CD14-positive monocyte (primary cell): ENCODE measurements around the gene LSM10. TPM values are rescaled to one million over a fixed set of nuclear protein-coding genes. Genes with fewer than 3 reads are reported as not detected.

Experiments used
- DNase-seq, 3 donors: peaks; one replicate each; pipeline ENCODE4 v3.0.0-alpha.2; 2011 to 2022
- H2AFZ ChIP-seq: 2 replicates; pipeline ENCODE4 v1.6.0; 2012; ENCODE audit warnings: mild to moderate bottlenecking, low read depth, low read length, inconsistent platforms; ENCODE audit not compliant: insufficient read depth, poor library complexity, severe bottlenecking
- H3K27ac ChIP-seq, 2 donors: 1 replicate in 1 of 2; 2 replicates in 1 of 2; pipeline ENCODE4 v1.5.1; 2012 to 2013; ENCODE audit warnings: low read length in 2 of 2, control low read depth in 1 of 2, inconsistent platforms in 1 of 2, low read depth in 1 of 2, mild to moderate bottlenecking in 1 of 2
- H3K27me3 ChIP-seq, 2 donors: one replicate each; pipeline versions ENCODE4 v1.6.0 to v1.6.1; 2011 to 2013; ENCODE audit warnings: low read length in 2 of 2; ENCODE audit not compliant: control insufficient read depth in 2 of 2, insufficient read depth in 2 of 2
- H3K36me3 ChIP-seq, 2 donors: replicated peaks in 1 of 2; 1 replicate in 1 of 2; 2 replicates in 1 of 2; pipeline versions ENCODE4 v1.5.1 to v1.6.1; 2012 to 2013; ENCODE audit warnings: low read length in 2 of 2, control low read depth in 1 of 2, inconsistent platforms in 1 of 2, mild to moderate bottlenecking in 1 of 2; ENCODE audit not compliant: insufficient read depth in 2 of 2, control insufficient read depth in 1 of 2
- H3K4me1 ChIP-seq, 2 donors: 1 replicate in 1 of 2; 2 replicates in 1 of 2; pipeline versions ENCODE4 v1.5.1 to v1.6.1; 2012 to 2013; ENCODE audit warnings: low read length in 2 of 2, control low read depth in 1 of 2, inconsistent platforms in 1 of 2, mild to moderate bottlenecking in 1 of 2, moderate library complexity in 1 of 2; ENCODE audit not compliant: insufficient read depth in 2 of 2, control insufficient read depth in 1 of 2
- H3K4me2 ChIP-seq: replicated peaks from 2 replicates; pipeline ENCODE3; 2012; ENCODE audit warnings: low read length, moderate library complexity, mild to moderate bottlenecking; ENCODE audit not compliant: poor library complexity, severe bottlenecking; ENCODE audit errors: extremely low read depth
- H3K4me3 ChIP-seq, 3 experiments: fragments of 200-600 bp in 1 of 3; sonication (generic) in 1 of 3; replicated peaks in 1 of 3; 1 replicate in 2 of 3; 2 replicates in 1 of 3; pipeline ENCODE4 v1.5.1; 2011 to 2013; ENCODE audit warnings: low read length in 3 of 3, mild to moderate bottlenecking in 3 of 3, control low read depth in 2 of 3, low read depth in 2 of 3, inconsistent platforms in 1 of 3, moderate library complexity in 1 of 3
- H3K79me2 ChIP-seq: 2 replicates; pipeline ENCODE4 v1.6.0; 2012; ENCODE audit warnings: mild to moderate bottlenecking, control low read depth, inconsistent platforms, low read length, moderate library complexity; ENCODE audit not compliant: insufficient read depth
- H3K9ac ChIP-seq: 2 replicates; pipeline ENCODE4 v1.6.0; 2017; ENCODE audit warnings: low read length, mild to moderate bottlenecking; ENCODE audit not compliant: insufficient read depth, poor library complexity, severe bottlenecking
- H3K9me3 ChIP-seq, 2 donors: replicated peaks in 1 of 2; 1 replicate in 1 of 2; 2 replicates in 1 of 2; pipeline versions ENCODE4 v1.5.1 to v1.6.1; 2012 to 2013; ENCODE audit warnings: low read length in 2 of 2, control low read depth in 1 of 2; ENCODE audit not compliant: control insufficient read depth in 1 of 2, insufficient read depth in 1 of 2
- H4K20me1 ChIP-seq: 2 replicates; pipeline ENCODE4 v1.6.0; 2012; ENCODE audit warnings: mild to moderate bottlenecking, low read length, control low read depth, moderate library complexity; ENCODE audit not compliant: insufficient read depth
- H3K27ac Mint-ChIP-seq, 7 donors: one replicate each; pipeline ENCODE4 v1.8.0; 2020; ENCODE audit warnings: mild to moderate bottlenecking in 7 of 7, mixed read lengths in 7 of 7, moderate library complexity in 6 of 7, inconsistent platforms in 2 of 7
- H3K27me3 Mint-ChIP-seq, 3 donors: one replicate each; pipeline ENCODE4 v1.8.0; 2021 to 2022; ENCODE audit warnings: low read depth in 3 of 3, mild to moderate bottlenecking in 3 of 3, mixed read lengths in 3 of 3, moderate library complexity in 3 of 3, inconsistent platforms in 1 of 3
- H3K36me3 Mint-ChIP-seq, 2 donors: one replicate each; pipeline ENCODE4 v1.8.0; 2020; ENCODE audit warnings: mixed read lengths in 2 of 2, inconsistent platforms in 1 of 2, mild to moderate bottlenecking in 1 of 2
- H3K4me1 Mint-ChIP-seq: one replicate; pipeline ENCODE4 v1.8.0; 2020; ENCODE audit warnings: mild to moderate bottlenecking, mixed read lengths
- H3K4me3 Mint-ChIP-seq, 2 donors: one replicate each; pipeline ENCODE4 v1.8.0; 2020; ENCODE audit warnings: mild to moderate bottlenecking in 2 of 2, mixed read lengths in 2 of 2, moderate library complexity in 1 of 2
- H3K9me3 Mint-ChIP-seq, 7 donors: one replicate each; pipeline ENCODE4 v1.8.0; 2020 to 2022; ENCODE audit warnings: mixed read lengths in 7 of 7, mild to moderate bottlenecking in 6 of 7, moderate library complexity in 6 of 7, inconsistent platforms in 2 of 7
- CTCF ChIP-seq: fragments of 200-600 bp; IDR thresholded peaks from one replicate; pipeline ENCODE4 v1.8.0; 2022; ENCODE audit warnings: antibody characterized with exemption, mild to moderate bottlenecking
- WGBS: methylation state at CpG from one replicate; pipeline ENCODE4 v1.1.5; 2013; ENCODE audit warnings: missing lambda C conversion rate; ENCODE audit not compliant: insufficient coverage; 5-methylcytosine and 5-hydroxymethylcytosine counted together
- intact Hi-C, 2 donors: fragments of 100-400 bp; cut with micrococcal nuclease; formaldehyde crosslinking; loops; one replicate each; pipeline versions ENCODE4 v1.15.0 to v1.15.1; 2023
- polyA plus RNA-seq, 3 donors: library from polyadenylated mRNA; depleted of rRNA in 1 of 3; unstranded in 2 of 3; stranded (reverse) in 1 of 3; fragments of 300-500 nt in 2 of 3; fragments of >200 nt in 1 of 3; fragmentation: Illumina TruSeq in 2 of 3; gene quantifications; 1 replicate in 2 of 3; 2 replicates in 1 of 3; pipeline ENCODE4 v1.2.3, GENCODE V29; 2012 to 2021

Gene LSM10
- polyA plus RNA-seq, 3 donors, result 91.4 to 234 (median 224) TPM

DNA sequence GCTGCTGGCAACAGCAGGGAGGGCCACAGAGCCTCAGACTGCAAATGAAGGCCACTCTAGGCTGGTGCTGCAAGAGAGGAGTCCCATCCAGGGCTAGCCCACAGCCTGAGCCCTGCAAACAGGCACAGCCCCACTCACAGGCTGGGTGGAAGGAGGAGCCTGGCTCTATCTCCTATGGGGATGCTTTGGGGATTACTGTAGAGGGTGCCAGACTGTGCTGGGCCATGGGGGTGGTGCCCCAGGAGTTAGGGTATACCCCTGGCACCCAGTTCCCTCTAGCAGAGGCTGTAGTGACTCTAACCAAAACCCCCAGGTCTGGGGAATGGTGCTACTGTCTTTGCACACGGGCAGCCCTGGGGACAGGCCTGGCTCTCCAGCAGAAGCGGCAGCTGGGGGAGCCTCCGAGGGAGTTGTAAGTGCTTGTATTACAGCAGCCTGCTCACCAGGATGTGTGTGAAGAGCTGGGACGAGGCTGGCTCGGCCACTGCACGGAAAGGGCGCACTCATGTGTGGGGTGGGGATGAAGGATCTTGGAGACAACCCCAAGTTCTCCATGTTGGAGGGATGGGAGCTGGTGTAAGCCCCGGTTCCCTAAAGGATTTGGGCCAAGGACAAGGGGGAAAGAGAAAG, 50.9 kb downstream of the LSM10 start:
- no peak overlapping the region for H3K4me3 Mint-ChIP-seq
- 95% methylated on average over 6 of the region's 8 CpGs for WGBS
- no peak for TF ChIP-seq CTCF
- Histone ChIP-seq H3K4me1 (peaks cover 31 to 32% of the 10 kb centered on the region in 2 donors), H3K9ac (no peak overlapping the region), H4K20me1 (peaks cover 74% of the 10 kb centered on the region), H3K4me2 (no peak overlapping the region), H3K4me3 (no peak overlapping the region), H3K27me3 (no peaks in the 10 kb centered on the region), H3K9me3 (no peaks in the 10 kb centered on the region), H2AFZ (no peak overlapping the region), H3K79me2 (no peaks in the 10 kb centered on the region), H3K36me3 (peaks cover 60 to 75% of the 10 kb centered on the region in 2 donors), H3K27ac (no peak overlapping the region)
- peaks cover 68 to 88% of the 10 kb centered on the region in 2 donors for H3K36me3 Mint-ChIP-seq
- DNase-seq, result no peak
- intact Hi-C loops, result no loop called here
- H3K4me1 Mint-ChIP-seq, result peaks cover 30% of the 10 kb centered on the region
- no peaks in the 10 kb centered on the region for H3K9me3 Mint-ChIP-seq
- no peaks in the 10 kb centered on the region for H3K27me3 Mint-ChIP-seq
- peak overlapping the region in 3 of 7 donors; percentile 20 to 71 (median 56) for H3K27ac Mint-ChIP-seq

DNA sequence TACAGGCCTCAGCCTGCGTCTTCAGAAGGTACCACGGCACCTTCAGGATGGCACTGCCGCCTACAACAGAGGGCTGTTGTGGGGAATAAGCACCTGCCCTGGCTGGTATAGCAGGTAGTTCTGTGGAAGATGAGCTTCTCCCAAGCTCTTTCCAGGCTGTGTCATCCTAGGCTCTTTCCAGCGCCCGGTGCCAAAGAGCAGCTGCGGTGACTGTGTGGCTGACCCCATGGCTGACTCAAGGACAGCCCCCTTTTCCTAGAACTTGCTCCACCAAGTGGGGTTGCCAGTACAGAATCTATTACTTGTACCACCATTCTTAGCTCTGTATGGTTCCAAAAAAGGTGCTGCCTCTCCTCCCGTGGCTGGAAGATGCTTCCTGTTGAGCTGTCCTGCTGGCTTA, 52.4 kb downstream of the LSM10 start:
- Mint-ChIP-seq H3K36me3 (peaks cover 74 to 96% of the 10 kb centered on the region in 2 donors), H3K27me3 (no peaks in the 10 kb centered on the region), H3K4me1 (peaks cover 15% of the 10 kb centered on the region), H3K27ac (no peak overlapping the region), H3K4me3 (no peak overlapping the region), H3K9me3 (no peaks in the 10 kb centered on the region)
- peaks cover 72% of the 10 kb centered on the region for H4K20me1 ChIP-seq
- 95% methylated on average over 6 of the region's 7 CpGs for WGBS
- H3K36me3 ChIP-seq, result peaks cover 75 to 88% of the 10 kb centered on the region in 2 donors
- H2AFZ ChIP-seq, result no peak overlapping the region
- DNase-seq, result no peak
- intact Hi-C loops, result no loop called here
- TF ChIP-seq CTCF, result no peak
- H3K27ac ChIP-seq, result no peak overlapping the region
- no peaks in the 10 kb centered on the region for H3K27me3 ChIP-seq
- no peak overlapping the region for H3K4me2 ChIP-seq
- H3K9ac ChIP-seq, result no peak overlapping the region
- H3K4me1 ChIP-seq, result peaks cover 16 to 17% of the 10 kb centered on the region in 2 donors
- H3K9me3 ChIP-seq, result no peaks in the 10 kb centered on the region
- no peak overlapping the region for H3K4me3 ChIP-seq
- H3K79me2 ChIP-seq, result no peaks in the 10 kb centered on the region
